H1 (cell line): ENCODE measurements around the gene MARK1. TPM values are rescaled to one million over a fixed set of nuclear protein-coding genes. Genes with fewer than 3 reads are reported as not detected.

Source experiments
- JUND ChIP-seq: IDR thresholded peaks from 2 replicates; pipeline ENCODE4 v1.6.1; 2011; ENCODE audit warnings: mild to moderate bottlenecking, improper control_type of control experiment, low read length
- NRF1 ChIP-seq: IDR thresholded peaks from 2 replicates; pipeline ENCODE4 v1.6.1; 2011; ENCODE audit warnings: mild to moderate bottlenecking, low read depth, low read length, improper control_type of control experiment
- YY1 ChIP-seq: IDR thresholded peaks from 2 replicates; pipeline ENCODE4 v1.6.1; 2011; ENCODE audit warnings: low read depth, mild to moderate bottlenecking, low read length
- polyA plus RNA-seq, 7 experiments: library from polyadenylated mRNA; depleted of rRNA in 3 of 7; stranded (reverse) in 5 of 7; unstranded in 2 of 7; fragments of >200 nt in 5 of 7; fragments of 200-250 nt in 2 of 7; gene quantifications; 1 replicate in 5 of 7; 2 replicates in 1 of 7; 4 replicates in 1 of 7; pipeline versions ENCODE4 v1.2.1 to v1.2.3, GENCODE V29; 2011 to 2013; ENCODE audit warnings: missing spikeins in 2 of 7, mixed read lengths in 2 of 7
- total RNA-seq: library from RNA; stranded (reverse); fragmentation: NEBNext Ultra II Directional; extraction: Animal tissue kit (Norgen Biotek cat#: 25700); gene quantifications from 2 replicates; pipeline ENCODE4 v1.2.1, GENCODE V29; 2021

The MARK1 gene
- total and polyA plus RNA-seq, 2 of the 8 experiments (the other 6 are each of a cell fraction or from before 2014, with no cell fraction given), result 5.5 to 20.5 TPM

GRCh38 chr1:220696226-220696862 lies 168.4 kb downstream of the MARK1 start (continued):
- TF ChIP-seq JUND (no peak), YY1 (no peak), NRF1 (no peak)
